H9 (cell line): ENCODE results near the gene CDH23. TPM values are rescaled to one million over a fixed set of nuclear protein-coding genes. Genes with fewer than 3 reads are reported as not detected.

Experiments used
- DNase-seq: peaks from one replicate; pipeline ENCODE4 v3.0.0-alpha.2; 2017
- H2AFZ ChIP-seq: one replicate; pipeline ENCODE4 v1.6.1; 2013; ENCODE audit warnings: mild to moderate bottlenecking, low read length, control low read depth, moderate library complexity
- H2AK5ac ChIP-seq: 2 replicates; pipeline ENCODE4 v1.6.1; 2013; ENCODE audit warnings: low read length, control low read depth, mixed read lengths; ENCODE audit not compliant: insufficient read length
- H2BK120ac ChIP-seq: one replicate; pipeline ENCODE4 v1.6.1; 2013; ENCODE audit warnings: low read depth, mild to moderate bottlenecking, low read length, control low read depth, inconsistent platforms; ENCODE audit not compliant: poor library complexity, severe bottlenecking
- H2BK12ac ChIP-seq: 2 replicates; pipeline ENCODE4 v1.6.1; 2013; ENCODE audit warnings: low read length, control low read depth, mixed read lengths, low read depth; ENCODE audit not compliant: insufficient read length
- H2BK15ac ChIP-seq: 2 replicates; pipeline ENCODE4 v1.6.1; 2013; ENCODE audit warnings: low read depth, low read length, control low read depth
- H2BK20ac ChIP-seq: one replicate; pipeline ENCODE4 v1.6.1; 2013; ENCODE audit warnings: low read depth, mild to moderate bottlenecking, low read length, control low read depth, inconsistent platforms; ENCODE audit not compliant: poor library complexity, severe bottlenecking
- H2BK5ac ChIP-seq: 2 replicates; pipeline ENCODE4 v1.6.1; 2013; ENCODE audit warnings: low read length, control low read depth, mixed read lengths; ENCODE audit not compliant: insufficient read length
- H3K14ac ChIP-seq: 2 replicates; pipeline ENCODE4 v1.6.1; 2013; ENCODE audit warnings: low read length, control low read depth; ENCODE audit not compliant: insufficient read depth
- H3K18ac ChIP-seq: 2 replicates; pipeline ENCODE4 v1.6.1; 2013; ENCODE audit warnings: low read depth, mild to moderate bottlenecking, mixed read lengths, low read length, control low read depth; ENCODE audit not compliant: insufficient read length
- H3K23ac ChIP-seq: 2 replicates; pipeline ENCODE4 v1.6.1; 2013; ENCODE audit warnings: low read length, control low read depth, mixed read lengths, low read depth; ENCODE audit not compliant: insufficient read length
- H3K23me2 ChIP-seq: 2 replicates; pipeline ENCODE4 v1.6.1; 2013; ENCODE audit warnings: low read depth, mild to moderate bottlenecking, mixed read lengths, low read length, control low read depth; ENCODE audit not compliant: insufficient read length, poor library complexity, severe bottlenecking
- H3K27ac ChIP-seq: 2 replicates; pipeline ENCODE4 v1.5.1; 2013; ENCODE audit warnings: low read length, control low read depth, mixed read lengths, low read depth; ENCODE audit not compliant: insufficient read length
- H3K27me3 ChIP-seq: 2 replicates; pipeline ENCODE4 v1.6.1; 2013; ENCODE audit warnings: low read length, control low read depth, inconsistent platforms; ENCODE audit not compliant: insufficient read depth
- H3K4ac ChIP-seq: 2 replicates; pipeline ENCODE4 v1.6.1; 2013; ENCODE audit warnings: low read depth, mild to moderate bottlenecking, control low read depth, inconsistent platforms, low read length, moderate library complexity
- H3K4me1 ChIP-seq: 2 replicates; pipeline ENCODE4 v1.6.1; 2013; ENCODE audit warnings: low read length, control low read depth, inconsistent platforms; ENCODE audit not compliant: insufficient read depth
- H3K4me2 ChIP-seq: 2 replicates; pipeline ENCODE4 v1.6.1; 2013; ENCODE audit warnings: low read length, control low read depth, mixed read lengths; ENCODE audit not compliant: insufficient read length, insufficient read depth
- H3K56ac ChIP-seq: 2 replicates; pipeline ENCODE4 v1.6.1; 2013; ENCODE audit warnings: low read depth, mild to moderate bottlenecking, mixed read lengths, low read length, control low read depth; ENCODE audit not compliant: insufficient read length
- H3K79me1 ChIP-seq: 2 replicates; pipeline ENCODE4 v1.6.1; 2013; ENCODE audit warnings: low read depth, mild to moderate bottlenecking, moderate library complexity, low read length, control low read depth, inconsistent platforms; ENCODE audit not compliant: insufficient read depth, poor library complexity, severe bottlenecking
- H3K79me2 ChIP-seq: 2 replicates; pipeline ENCODE4 v1.6.1; 2013; ENCODE audit warnings: low read length, control low read depth, inconsistent platforms; ENCODE audit not compliant: insufficient read depth
- H3K9ac ChIP-seq: 2 replicates; pipeline ENCODE4 v1.6.1; 2013; ENCODE audit warnings: low read length, control low read depth, mixed read lengths; ENCODE audit not compliant: insufficient read length; ENCODE audit errors: extremely low read depth
- H3K9me3 ChIP-seq: one replicate; pipeline ENCODE4 v1.6.1; 2013; ENCODE audit warnings: low read depth, low read length, inconsistent platforms; ENCODE audit not compliant: control insufficient read depth
- H3T11ph ChIP-seq: one replicate; pipeline ENCODE4 v1.6.1; 2013; ENCODE audit warnings: mild to moderate bottlenecking, low read length, control low read depth, inconsistent platforms
- H4K20me1 ChIP-seq: one replicate; pipeline ENCODE4 v1.6.1; 2013; ENCODE audit not compliant: control insufficient read depth, insufficient read length, insufficient read depth
- H4K5ac ChIP-seq: 2 replicates; pipeline ENCODE4 v1.6.1; 2013; ENCODE audit warnings: low read depth, mild to moderate bottlenecking, mixed read lengths, low read length, control low read depth; ENCODE audit not compliant: insufficient read length
- H4K8ac ChIP-seq: replicated peaks from 2 replicates; pipeline ENCODE4 v1.6.1; 2013; ENCODE audit warnings: low read length, control low read depth, mixed read lengths, low read depth; ENCODE audit not compliant: insufficient read length
- H4K91ac ChIP-seq: 2 replicates; pipeline ENCODE4 v1.6.1; 2013; ENCODE audit warnings: low read depth, mild to moderate bottlenecking, moderate library complexity, mixed read lengths, low read length, control low read depth; ENCODE audit not compliant: insufficient read length
- H3K27ac Mint-ChIP-seq, 3 experiments: 2 replicates in 2 of 3; 3 replicates in 1 of 3; pipeline ENCODE4 v1.8.0; 2020 to 2021; ENCODE audit warnings: mixed read lengths in 3 of 3, mild to moderate bottlenecking in 1 of 3, moderate library complexity in 1 of 3
- H3K27me3 Mint-ChIP-seq: 2 replicates; pipeline ENCODE4 v1.8.0; 2021; ENCODE audit warnings: low read depth, mild to moderate bottlenecking, moderate library complexity, mixed read lengths
- H3K36me3 Mint-ChIP-seq, 3 experiments: 2 replicates in 2 of 3; 3 replicates in 1 of 3; pipeline ENCODE4 v1.8.0; 2020 to 2021; ENCODE audit warnings: low read depth in 3 of 3, mixed read lengths in 3 of 3; ENCODE audit not compliant: insufficient read depth in 1 of 3
- H3K4me1 Mint-ChIP-seq, 2 experiments: 2 replicates each; pipeline ENCODE4 v1.8.0; 2020; ENCODE audit warnings: mixed read lengths in 2 of 2
- H3K4me3 Mint-ChIP-seq, 2 experiments: 2 replicates in 1 of 2; 3 replicates in 1 of 2; pipeline ENCODE4 v1.8.0; 2020 to 2021; ENCODE audit warnings: mild to moderate bottlenecking in 2 of 2, mixed read lengths in 2 of 2, moderate library complexity in 1 of 2
- H3K9me3 Mint-ChIP-seq, 2 experiments: 2 replicates in 1 of 2; 3 replicates in 1 of 2; pipeline ENCODE4 v1.8.0; 2020; ENCODE audit warnings: mild to moderate bottlenecking in 2 of 2, mixed read lengths in 2 of 2, moderate library complexity in 1 of 2
- WGBS: extraction: QIAGEN DNeasy Blood & Tissue Kit; methylation state at CpG from one replicate; pipeline ENCODE4 v1.1.7; 2013; ENCODE audit warnings: missing lambda C conversion rate, low lambda C conversion rate, mixed read lengths; ENCODE audit not compliant: insufficient read length; ENCODE audit errors: extremely low coverage; 5-methylcytosine and 5-hydroxymethylcytosine counted together
- total RNA-seq: library from RNA; stranded (reverse); gene quantifications from 2 replicates; pipeline ENCODE4 v1.2.1, GENCODE V29; 2021
- TF ChIP-seq, protein P1 (sequence below): fragments of 200-600 bp; sonication (generic); conservative IDR thresholded peaks from 3 replicates; pipeline ENCODE4 v1.8.0; 2021; ENCODE audit warnings: antibody characterized with exemption, mild to moderate bottlenecking

CDH23 gene
- total RNA-seq, 1 experiment from 2014 or later = 2.1 TPM

DNA sequence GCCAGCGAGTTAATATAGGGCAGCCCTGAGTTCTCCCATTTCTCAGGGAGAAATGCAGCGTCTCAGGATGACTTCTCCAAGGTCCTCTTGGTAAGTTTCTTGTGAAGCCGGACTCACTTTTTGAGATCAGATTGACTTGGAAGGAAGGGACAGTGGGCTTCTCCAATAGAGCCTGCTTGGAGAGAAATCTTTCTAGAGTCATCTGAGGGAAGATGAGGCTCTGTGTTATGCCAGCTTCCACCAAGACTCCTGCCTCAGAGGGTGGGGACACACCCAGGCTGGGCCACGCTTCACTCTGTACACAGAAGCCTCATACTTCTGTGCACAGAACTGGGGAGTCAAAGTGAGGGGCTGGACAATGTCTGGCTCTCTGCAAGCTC, 317.3 kb downstream of the CDH23 start:
- H3K9ac ChIP-seq = no peak overlapping the region
- H3K27me3 ChIP-seq = no peaks in the 10 kb centered on the region
- H4K8ac ChIP-seq = no peak overlapping the region
- H2AFZ ChIP-seq = no peak overlapping the region
- no peak overlapping the region for H2BK20ac ChIP-seq
- no peak overlapping the region for H2BK15ac ChIP-seq
- H3K4ac ChIP-seq = no peak overlapping the region
- no peak overlapping the region for H4K5ac ChIP-seq
- Mint-ChIP-seq H3K27ac (peak overlapping the region in 1 of 3 experiments; percentile 62; a peak in 1 of 7 replicates), H3K4me1 (peaks cover 6 to 18% of the 10 kb centered on the region in 2 experiments), H3K27me3 (peaks cover 4% of the 10 kb centered on the region), H3K4me3 (no peak overlapping the region), H3K36me3 (no peaks in the 10 kb centered on the region; a peak in 1 of 7 replicates), H3K9me3 (no peaks in the 10 kb centered on the region)
- no peak for DNase-seq
- H2BK5ac ChIP-seq = no peak overlapping the region
- no peak overlapping the region for H2BK12ac ChIP-seq
- no peaks in the 10 kb centered on the region for H3K79me1 ChIP-seq
- H4K91ac ChIP-seq = no peak overlapping the region
- no peak overlapping the region for H3K4me2 ChIP-seq
- no peak overlapping the region for H2BK120ac ChIP-seq
- no peak overlapping the region for H3K27ac ChIP-seq
- no peaks in the 10 kb centered on the region for H3K79me2 ChIP-seq
- H3K23ac ChIP-seq = no peak overlapping the region
- H4K20me1 ChIP-seq = no peaks in the 10 kb centered on the region
- no CpG with 5 or more reads among the region's 4 CpGs for WGBS
- TF ChIP-seq, protein P1, sequence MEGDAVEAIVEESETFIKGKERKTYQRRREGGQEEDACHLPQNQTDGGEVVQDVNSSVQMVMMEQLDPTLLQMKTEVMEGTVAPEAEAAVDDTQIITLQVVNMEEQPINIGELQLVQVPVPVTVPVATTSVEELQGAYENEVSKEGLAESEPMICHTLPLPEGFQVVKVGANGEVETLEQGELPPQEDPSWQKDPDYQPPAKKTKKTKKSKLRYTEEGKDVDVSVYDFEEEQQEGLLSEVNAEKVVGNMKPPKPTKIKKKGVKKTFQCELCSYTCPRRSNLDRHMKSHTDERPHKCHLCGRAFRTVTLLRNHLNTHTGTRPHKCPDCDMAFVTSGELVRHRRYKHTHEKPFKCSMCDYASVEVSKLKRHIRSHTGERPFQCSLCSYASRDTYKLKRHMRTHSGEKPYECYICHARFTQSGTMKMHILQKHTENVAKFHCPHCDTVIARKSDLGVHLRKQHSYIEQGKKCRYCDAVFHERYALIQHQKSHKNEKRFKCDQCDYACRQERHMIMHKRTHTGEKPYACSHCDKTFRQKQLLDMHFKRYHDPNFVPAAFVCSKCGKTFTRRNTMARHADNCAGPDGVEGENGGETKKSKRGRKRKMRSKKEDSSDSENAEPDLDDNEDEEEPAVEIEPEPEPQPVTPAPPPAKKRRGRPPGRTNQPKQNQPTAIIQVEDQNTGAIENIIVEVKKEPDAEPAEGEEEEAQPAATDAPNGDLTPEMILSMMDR = no peak
- no peaks in the 10 kb centered on the region for H3K4me1 ChIP-seq
- H3K9me3 ChIP-seq = no peaks in the 10 kb centered on the region
- H3K18ac ChIP-seq = no peak overlapping the region
- H3K23me2 ChIP-seq = no peaks in the 10 kb centered on the region
- no peak overlapping the region for H3T11ph ChIP-seq
- H3K14ac ChIP-seq = no peak overlapping the region
- no peak overlapping the region for H3K56ac ChIP-seq
- H2AK5ac ChIP-seq = no peak overlapping the region
